Measurements from ENCODE around the gene PPWD1.

The PPWD1 gene

DNA sequence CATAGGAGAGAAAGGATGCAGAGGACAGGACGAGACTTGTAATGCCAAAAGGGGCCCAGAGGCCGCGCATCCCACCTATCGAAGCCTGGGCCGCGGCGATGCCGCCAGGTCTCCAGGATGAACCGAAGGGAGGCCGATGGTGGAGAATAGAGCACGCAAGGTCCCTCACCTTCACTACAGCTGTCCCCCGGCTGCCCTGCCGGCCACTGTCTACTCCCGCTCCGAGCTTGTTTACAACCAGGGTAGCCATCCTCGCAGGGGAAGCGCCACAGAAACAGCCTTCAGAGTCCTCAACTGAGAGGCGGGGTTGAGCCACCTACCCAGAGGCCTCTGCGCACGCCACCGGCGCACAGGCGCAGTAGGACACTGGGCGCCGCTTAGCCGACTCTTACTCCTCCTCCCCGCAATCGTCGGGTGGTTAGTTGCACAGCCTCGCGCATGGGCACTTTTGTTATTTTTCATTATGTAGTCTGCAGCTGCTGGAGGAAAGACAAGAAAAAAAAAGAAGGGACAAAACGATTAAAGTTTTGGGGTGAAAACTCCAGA is 61.0 kb downstream of the PPWD1 start, which contains the start of gene TRIM23:
TSS of gene TRIM23 (minus strand) at position 309 of the 546 bp plus-strand sequence. CDS start at position 250, 59 bp downstream.
- peak; percentile 83 to 99 (median 92) for DNase-seq

DNA sequence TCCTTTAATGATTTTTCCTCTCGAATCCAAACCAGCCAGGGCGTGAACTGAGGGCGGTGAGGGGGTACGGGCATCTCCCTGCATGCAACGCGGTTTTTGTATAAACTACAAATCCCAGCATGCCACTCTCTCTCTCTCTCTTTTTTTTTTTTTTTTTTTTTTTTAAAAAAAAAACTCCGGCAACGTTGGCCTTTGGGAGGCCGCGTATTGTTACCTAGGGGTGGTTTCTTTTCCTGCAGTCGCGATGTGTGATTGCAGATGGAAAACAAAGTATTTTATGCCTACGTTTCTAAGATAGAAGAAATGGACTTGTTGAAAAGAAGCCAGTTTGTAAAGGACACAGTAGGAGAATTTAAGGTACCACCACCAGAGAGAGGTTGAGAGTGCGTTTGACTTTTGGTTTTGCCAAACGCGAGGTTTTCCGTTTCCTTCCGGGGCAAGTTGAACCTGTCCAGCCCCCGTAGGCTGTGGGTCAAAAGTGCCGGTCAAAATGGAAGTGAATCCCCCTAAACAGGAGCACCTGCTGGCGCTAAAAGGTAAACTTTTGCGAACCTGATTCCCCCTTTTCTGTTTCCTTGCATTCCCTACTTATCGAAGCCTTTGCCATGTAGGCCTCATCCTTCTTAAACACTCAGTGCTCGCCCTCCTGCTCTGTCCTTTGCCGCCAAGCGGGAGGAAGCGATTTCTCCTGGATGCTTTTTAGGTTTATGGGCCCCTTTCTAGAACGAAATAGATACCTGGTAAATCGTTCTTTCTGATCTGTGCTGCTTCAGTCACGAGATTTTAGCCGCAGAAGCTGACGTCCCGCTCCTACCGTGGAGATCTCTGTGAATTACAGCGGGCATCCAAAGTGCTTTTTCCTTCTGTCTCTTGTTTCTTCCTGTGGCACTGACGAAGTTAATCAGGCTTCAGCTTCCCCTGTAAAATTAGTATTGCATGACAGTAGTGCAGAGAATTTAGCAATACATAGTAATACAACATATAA is 61.8 kb downstream of the PPWD1 start, which contains the start of the genes SHLD3 and TRAPPC13:
TSS of gene SHLD3 (plus strand) at position 457 of the 985 bp plus-strand sequence. CDS start 4,561 bp downstream, outside the sequence.
TSS of gene TRAPPC13 (plus strand) at position 457 of the 985 bp plus-strand sequence. CDS start at position 491, 34 bp downstream.
- DNase-seq, result peak; percentile 83 to 99 (median 90)

- DNase-seq, result no peak
These were observed 62.6 kb downstream of the PPWD1 start for GRCh38 chr5:65625743-65626142.

GRCh38 chr5:65630981-65631380 is 67.9 kb downstream of the PPWD1 start:
- no peak for DNase-seq
